GM19372 (cell line): ENCODE measurements around the gene TSPOAP1.

Experiments used
- ATAC-seq: cut with Tn5 transposase; IDR thresholded peaks from one replicate; pipeline ENCODE4 v1.9.1; 2021; ENCODE audit warnings: mild to moderate bottlenecking, low read depth, moderate library complexity; ENCODE audit not compliant: unreplicated experiment

TSPOAP1 gene

GRCh38 chr17:58307468-58308172 lies 21.0 kb downstream of the TSPOAP1 start:
- ATAC-seq: no peak

DNA sequence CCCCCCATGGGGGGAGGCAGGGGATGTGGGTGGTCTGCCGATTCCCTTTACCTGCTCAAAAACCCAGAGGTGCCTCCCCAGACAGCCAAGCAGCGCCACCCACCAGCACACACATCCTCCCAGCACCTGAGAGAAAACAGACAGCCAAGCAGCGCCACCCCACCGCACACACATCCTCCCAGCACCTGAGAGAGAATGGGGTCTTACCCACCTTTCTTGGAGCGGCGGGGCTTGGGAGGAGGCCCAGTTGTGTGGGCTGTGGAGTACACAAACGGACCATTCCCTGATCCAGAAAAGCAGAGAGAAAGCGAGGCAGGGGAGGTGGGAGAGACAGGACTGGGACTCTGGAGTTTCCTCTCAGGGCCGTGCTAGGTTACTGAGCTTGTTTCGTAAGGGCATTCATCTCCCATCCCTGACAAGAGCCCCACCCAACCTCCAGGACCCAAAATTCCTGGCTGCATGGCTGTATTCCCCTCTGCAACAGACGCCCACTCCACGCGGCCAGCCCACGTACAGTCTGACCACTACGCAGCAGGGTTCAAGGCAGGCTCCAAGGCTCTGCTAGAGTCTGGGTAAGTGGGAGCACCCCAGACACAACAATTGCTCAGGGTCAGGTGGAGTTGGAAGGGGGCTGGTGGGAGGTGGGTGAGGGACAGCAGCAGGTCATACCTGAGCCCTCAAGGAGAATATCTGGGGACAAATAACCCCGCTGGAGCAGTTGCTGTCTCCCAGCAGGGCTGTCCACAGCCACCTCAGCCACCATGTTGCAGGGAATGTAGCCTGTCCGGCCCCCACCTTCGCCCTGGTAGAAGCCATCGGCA lies 22.3 kb downstream of the TSPOAP1 start:
- ATAC-seq: no peak

- no peak for ATAC-seq
These were observed 23.0 kb downstream of the TSPOAP1 start for GRCh38 chr17:58305626-58306025.

DNA sequence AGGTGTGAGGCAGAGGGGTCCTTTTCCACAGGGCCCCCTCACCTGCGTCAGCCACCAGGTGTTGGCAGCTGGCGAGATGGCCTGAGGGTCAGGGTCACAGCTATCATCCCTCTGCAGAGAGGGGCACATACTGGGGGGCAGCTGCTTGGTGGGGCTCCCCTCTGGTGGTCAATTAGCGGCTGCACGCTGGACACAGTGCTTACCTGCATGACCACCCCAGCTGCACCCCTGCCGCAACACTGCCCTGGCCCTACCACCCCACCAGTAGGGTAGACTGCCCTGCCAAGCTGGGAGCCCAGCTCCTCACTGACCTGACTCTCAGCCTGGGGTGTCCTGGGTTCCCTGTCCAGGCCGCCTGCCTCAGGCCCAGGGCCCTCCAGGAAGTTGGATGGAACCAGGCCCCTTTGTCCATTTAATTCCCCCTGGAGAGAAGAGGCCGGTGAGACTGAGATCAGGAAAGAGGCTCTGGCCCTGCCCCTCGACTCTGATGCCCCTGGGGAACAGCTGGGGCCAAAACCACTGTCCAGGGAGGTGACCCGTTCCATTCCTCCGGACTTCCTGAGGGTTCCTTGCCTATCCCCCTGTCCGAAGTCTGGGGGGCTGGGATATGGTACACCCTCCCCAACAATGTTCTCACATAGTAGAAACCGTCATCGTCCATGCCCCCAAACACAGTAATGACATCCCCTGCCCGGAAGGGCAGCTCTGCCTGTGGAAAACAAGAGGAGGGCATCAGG lies 23.7 kb downstream of the TSPOAP1 start:
- ATAC-seq: no peak

GRCh38 chr17:58303971-58304749 lies 24.4 kb downstream of the TSPOAP1 start:
- ATAC-seq: no peak

- ATAC-seq: no peak
These were observed 25.5 kb downstream of the TSPOAP1 start for GRCh38 chr17:58302919-58303585.

- no peak for ATAC-seq
These were observed 26.2 kb downstream of the TSPOAP1 start for GRCh38 chr17:58302171-58302918.

GRCh38 chr17:58301504-58302150 lies 27.0 kb downstream of the TSPOAP1 start:
- no peak for ATAC-seq

DNA sequence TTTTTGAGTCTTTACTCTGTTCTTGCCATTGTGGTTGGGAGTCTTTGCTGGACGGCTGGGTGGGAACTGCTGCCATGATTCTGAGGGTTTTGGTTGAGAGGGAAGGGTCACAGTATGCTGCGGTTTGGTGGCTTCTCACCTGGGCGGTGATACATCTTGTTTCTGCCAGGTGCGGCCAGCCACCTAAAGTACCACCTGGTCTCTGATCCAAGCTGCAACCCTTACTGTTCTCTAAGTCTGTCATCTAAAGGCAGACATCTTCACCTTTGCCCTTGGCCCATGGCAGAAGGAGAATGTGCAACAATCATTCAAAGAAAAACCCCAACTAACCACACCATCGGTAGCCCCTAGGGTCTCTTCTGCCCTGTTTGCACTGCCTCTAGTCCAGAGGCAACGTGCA lies 28.3 kb downstream of the TSPOAP1 start:
- ATAC-seq: no peak

DNA sequence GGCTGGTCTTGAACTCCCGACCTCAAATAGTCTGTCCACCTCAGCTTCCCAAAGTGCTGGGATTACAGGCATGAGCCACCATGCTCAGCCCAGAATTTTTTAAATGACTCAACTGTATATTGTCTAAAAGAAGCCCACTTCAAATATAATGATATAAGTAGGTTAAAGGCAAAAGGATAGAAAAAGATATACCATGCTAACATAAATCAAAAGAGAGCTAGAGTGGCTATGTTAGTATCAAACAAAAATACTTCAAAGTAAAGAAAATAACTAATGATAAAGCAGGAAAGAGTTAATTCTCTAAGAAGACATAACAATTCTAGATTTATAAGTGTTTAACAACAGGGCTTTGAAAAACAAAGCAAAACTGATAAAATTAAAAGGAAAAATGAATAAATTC lies 34.6 kb downstream of the TSPOAP1 start:
- no peak for ATAC-seq

- ATAC-seq: no peak
These were observed 37.3 kb downstream of the TSPOAP1 start for GRCh38 chr17:58291246-58291645.

- no peak for ATAC-seq
These were observed 38.7 kb downstream of the TSPOAP1 start for GRCh38 chr17:58289869-58290268.

- no peak for ATAC-seq
These were observed 43.2 kb downstream of the TSPOAP1 start for GRCh38 chr17:58285422-58285810.

DNA sequence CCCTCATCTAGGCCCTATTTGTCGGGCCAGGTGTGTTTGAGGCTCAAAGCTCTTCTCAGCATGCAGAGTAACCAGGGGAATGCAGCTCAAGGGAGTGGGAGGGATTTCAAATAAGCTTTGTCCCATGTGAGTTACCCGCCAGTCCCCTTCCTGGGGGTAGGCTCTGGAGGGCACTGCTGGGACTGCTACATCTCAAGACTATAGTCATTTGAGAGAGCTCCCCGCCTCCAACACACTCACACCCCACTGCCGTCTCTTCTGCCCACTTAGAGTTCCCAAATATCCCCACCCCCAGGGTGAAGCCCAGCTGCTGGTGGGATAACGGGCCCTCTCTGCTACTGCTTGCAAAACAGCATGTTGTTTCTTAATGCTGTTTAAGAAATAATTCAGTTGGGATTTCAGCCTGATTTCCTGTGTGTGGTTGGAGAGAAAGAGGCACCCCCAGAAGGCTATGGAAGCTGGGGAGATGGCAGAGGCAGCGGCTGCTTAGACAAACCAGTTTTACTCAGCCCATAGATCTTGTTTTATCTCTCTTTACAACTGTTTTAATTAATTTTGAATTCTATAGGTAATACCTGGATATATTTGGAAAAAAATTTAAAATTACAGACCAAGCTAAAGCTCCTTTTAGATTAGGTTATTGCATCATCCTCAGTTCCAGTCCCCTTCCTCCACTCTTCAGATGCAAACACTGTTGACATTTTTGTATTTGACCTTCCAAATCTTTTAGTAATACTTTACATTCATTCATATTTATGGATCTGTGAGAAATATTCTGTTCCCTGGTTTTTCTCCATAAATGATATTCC lies 43.8 kb downstream of the TSPOAP1 start:
- ATAC-seq: no peak

- no peak for ATAC-seq
These were observed 44.7 kb downstream of the TSPOAP1 start for GRCh38 chr17:58283674-58284612.

DNA sequence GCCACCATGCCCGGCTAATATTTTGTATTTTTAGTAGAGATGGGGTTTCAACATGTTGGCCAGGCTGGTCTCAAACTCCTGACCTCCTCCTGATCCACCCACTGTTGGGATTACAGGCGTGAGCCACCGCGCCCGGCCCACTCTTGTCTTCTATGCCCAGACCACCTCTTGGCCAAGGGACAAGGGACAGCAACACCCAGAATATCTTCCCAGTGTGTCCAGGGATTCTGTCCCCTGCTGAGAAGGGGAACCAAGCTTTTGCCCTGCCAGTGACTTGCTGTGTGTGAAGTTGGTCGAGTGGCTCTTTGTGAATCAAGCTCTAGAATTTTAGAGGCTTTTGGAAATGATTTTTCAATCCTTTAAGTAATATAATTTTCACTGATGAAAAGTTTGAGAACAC lies 46.2 kb downstream of the TSPOAP1 start:
- no peak for ATAC-seq

GRCh38 chr17:58281511-58282011 lies 47.0 kb downstream of the TSPOAP1 start:
- ATAC-seq: no peak
